H1 (cell line): Measurements from ENCODE around the gene FGR. TPM values are rescaled to one million over a fixed set of nuclear protein-coding genes. Genes with fewer than 3 reads are reported as not detected.

Experiments
- CTCF ChIA-PET: fragments of 300-600 bp; sonication (Branson Sonifier 250); formaldehyde crosslinking; loops from one replicate; lab custom pipeline; 2021; ENCODE audit not compliant: partially characterized antibody; lab: Charles Lee
- POLR2A ChIA-PET: fragments of 300-600 bp; sonication (Branson Sonifier 250); formaldehyde crosslinking; loops from one replicate; lab custom pipeline; 2021; ENCODE audit warnings: inconsistent platforms; ENCODE audit not compliant: partially characterized antibody; lab: Charles Lee
- DNase-seq, 2 experiments: peaks; one replicate each; pipeline versions ENCODE4 v3.0.0 to v3.0.0-alpha.2; 2010 to 2022; ENCODE audit warnings: low spot score in 2 of 2, low read depth in 1 of 2, mixed read lengths in 1 of 2
- FAIRE-seq: peaks from 2 replicates; lab custom pipeline; 2011; peaks lifted over from hg19 to GRCh38; lab: Jason Lieb, UNC
- H2AFZ ChIP-seq: 2 replicates; pipeline ENCODE4 v1.8.1; 2012; ENCODE audit warnings: low read length, inconsistent platforms
- H2AK5ac ChIP-seq: 2 replicates; pipeline ENCODE4 v1.6.1; 2013; ENCODE audit warnings: low read depth, low read length
- H2BK120ac ChIP-seq: replicated peaks from 2 replicates; pipeline ENCODE3; 2013; ENCODE audit warnings: low read depth, low read length, inconsistent platforms
- H2BK12ac ChIP-seq: 2 replicates; pipeline ENCODE4 v1.6.1; 2013; ENCODE audit warnings: low read depth, low read length
- H2BK15ac ChIP-seq: 2 replicates; pipeline ENCODE4 v1.6.1; 2013; ENCODE audit warnings: low read length
- H2BK20ac ChIP-seq: 2 replicates; pipeline ENCODE4 v1.6.1; 2013; ENCODE audit warnings: low read length
- H2BK5ac ChIP-seq: 2 replicates; pipeline ENCODE4 v1.6.1; 2013; ENCODE audit warnings: low read depth, low read length
- H3K14ac ChIP-seq: 2 replicates; pipeline ENCODE4 v1.6.1; 2013; ENCODE audit warnings: inconsistent platforms; ENCODE audit not compliant: insufficient read length
- H3K18ac ChIP-seq: 2 replicates; pipeline ENCODE4 v1.6.1; 2013; ENCODE audit warnings: low read length; ENCODE audit errors: extremely low read depth
- H3K23ac ChIP-seq: 2 replicates; pipeline ENCODE4 v1.6.1; 2013; ENCODE audit warnings: inconsistent platforms; ENCODE audit not compliant: insufficient read length
- H3K23me2 ChIP-seq: 2 replicates; pipeline ENCODE4 v1.6.1; 2013; ENCODE audit warnings: low read depth, low read length
- H3K27ac ChIP-seq: 2 replicates; pipeline ENCODE4 v1.6.1; 2011; ENCODE audit warnings: low read depth, low read length, inconsistent platforms
- H3K27me3 ChIP-seq, 4 experiments: replicated peaks in 1 of 4; 1 replicate in 1 of 4; 2 replicates in 3 of 4; pipeline versions ENCODE4 v1.6.1 to v1.8.1; 2011 to 2013; ENCODE audit warnings: low read length in 3 of 4, mild to moderate bottlenecking in 3 of 4, inconsistent platforms in 2 of 4, mixed read lengths in 2 of 4, moderate library complexity in 1 of 4; ENCODE audit not compliant: control insufficient read depth in 3 of 4, insufficient read depth in 3 of 4; ENCODE audit errors: extremely low read depth in 1 of 4
- H3K36me3 ChIP-seq, 4 experiments: 2 replicates each; pipeline versions ENCODE4 v1.6.1 to v1.8.1; 2011 to 2013; ENCODE audit warnings: mild to moderate bottlenecking in 4 of 4, low read length in 3 of 4, moderate library complexity in 2 of 4, control low read depth in 1 of 4, inconsistent platforms in 1 of 4; ENCODE audit not compliant: insufficient read depth in 4 of 4, control insufficient read depth in 2 of 4
- H3K4ac ChIP-seq: replicated peaks from 2 replicates; pipeline ENCODE3; 2013; ENCODE audit warnings: low read length, low read depth, mixed read lengths, inconsistent platforms; ENCODE audit not compliant: insufficient read length
- H3K4me1 ChIP-seq, 4 experiments: replicated peaks in 1 of 4; 1 replicate in 1 of 4; 2 replicates in 3 of 4; pipeline versions ENCODE4 v1.6.1 to v1.8.1; 2011 to 2013; ENCODE audit warnings: low read length in 3 of 4, inconsistent platforms in 2 of 4, mixed read lengths in 1 of 4; ENCODE audit not compliant: insufficient read depth in 4 of 4, control insufficient read depth in 3 of 4
- H3K4me2 ChIP-seq, 2 experiments: 2 replicates each; pipeline versions ENCODE4 v1.6.1 to v1.8.1; 2011 to 2013; ENCODE audit warnings: low read depth in 2 of 2, low read length in 2 of 2, control low read depth in 1 of 2, inconsistent platforms in 1 of 2, mild to moderate bottlenecking in 1 of 2; ENCODE audit not compliant: insufficient read depth in 1 of 2
- H3K4me3 ChIP-seq, 4 experiments: fragments of 200-600, 300-600 bp in 1 of 4; sonication (generic), shearing (Covaris generic), sonication (Bioruptor Twin) in 1 of 4; 2 replicates each; pipeline versions ENCODE4 v1.5.1 to v1.8.1; 2011 to 2016; ENCODE audit warnings: low read length in 4 of 4, low read depth in 3 of 4, control low read depth in 2 of 4, inconsistent platforms in 2 of 4, mild to moderate bottlenecking in 2 of 4, mixed read lengths in 1 of 4, moderate library complexity in 1 of 4; ENCODE audit not compliant: insufficient read depth in 2 of 4; ENCODE audit errors: extremely low read depth in 1 of 4
- H3K56ac ChIP-seq: replicated peaks from 2 replicates; pipeline ENCODE3; 2013; ENCODE audit warnings: low read depth, mild to moderate bottlenecking, mixed read lengths, low read length, inconsistent platforms; ENCODE audit not compliant: insufficient read length
- H3K79me1 ChIP-seq: 2 replicates; pipeline ENCODE4 v1.6.1; 2013; ENCODE audit warnings: low read depth, low read length, control low read depth
- H3K79me2 ChIP-seq, 2 experiments: 2 replicates each; pipeline versions ENCODE4 v1.6.1 to v1.8.1; 2012 to 2013; ENCODE audit warnings: low read length in 2 of 2, mild to moderate bottlenecking in 2 of 2, inconsistent platforms in 1 of 2; ENCODE audit not compliant: insufficient read depth in 2 of 2, control insufficient read depth in 1 of 2
- H3K9ac ChIP-seq, 4 experiments: replicated peaks in 1 of 4; 1 replicate in 1 of 4; 2 replicates in 3 of 4; pipeline versions ENCODE4 v1.6.1 to v1.8.1; 2011 to 2013; ENCODE audit warnings: low read depth in 3 of 4, low read length in 3 of 4, control low read depth in 2 of 4, mild to moderate bottlenecking in 2 of 4, moderate library complexity in 2 of 4, inconsistent platforms in 1 of 4; ENCODE audit errors: extremely low read depth in 1 of 4
- H3K9me3 ChIP-seq, 2 experiments: 2 replicates each; pipeline versions ENCODE4 v1.6.1 to v1.8.1; 2012 to 2013; ENCODE audit warnings: mild to moderate bottlenecking in 2 of 2, moderate library complexity in 2 of 2, control low read depth in 1 of 2, inconsistent platforms in 1 of 2, low read depth in 1 of 2, low read length in 1 of 2, mixed read lengths in 1 of 2; ENCODE audit not compliant: insufficient read depth in 2 of 2
- H4K20me1 ChIP-seq, 2 experiments: replicated peaks in 1 of 2; 2 replicates each; pipeline versions ENCODE3 to v1.8.1; 2011 to 2013; ENCODE audit warnings: inconsistent platforms in 2 of 2, low read length in 2 of 2, mild to moderate bottlenecking in 1 of 2; ENCODE audit not compliant: insufficient read depth in 2 of 2, control insufficient read depth in 1 of 2
- H4K5ac ChIP-seq: 2 replicates; pipeline ENCODE4 v1.6.1; 2013; ENCODE audit warnings: low read length, low read depth, mixed read lengths, inconsistent platforms; ENCODE audit not compliant: insufficient read length
- H4K8ac ChIP-seq: 2 replicates; pipeline ENCODE4 v1.8.0; 2013; ENCODE audit warnings: mild to moderate bottlenecking, moderate library complexity, low read length, inconsistent platforms; ENCODE audit not compliant: insufficient read depth; ENCODE audit errors: extremely low read depth
- H4K91ac ChIP-seq: replicated peaks from 2 replicates; pipeline ENCODE3; 2013; ENCODE audit warnings: low read length, mixed read lengths, inconsistent platforms; ENCODE audit not compliant: insufficient read length
- E2F6 ChIP-seq: IDR thresholded peaks from 2 replicates; pipeline ENCODE4 v1.6.1; 2012; ENCODE audit warnings: inconsistent platforms
- HDAC6 ChIP-seq: IDR thresholded peaks from one replicate; pipeline ENCODE4 v1.7.1; 2012; ENCODE audit warnings: low read depth, mild to moderate bottlenecking, inconsistent platforms, low read length, moderate library complexity
- RAD21 ChIP-seq, 2 experiments: IDR thresholded peaks in 1 of 2; conservative IDR thresholded peaks in 1 of 2; 2 replicates each; pipeline ENCODE4 v1.6.1; 2011; ENCODE audit warnings: low read depth in 2 of 2, low read length in 2 of 2, improper control_type of control experiment in 1 of 2, inconsistent platforms in 1 of 2, mild to moderate bottlenecking in 1 of 2, moderate library complexity in 1 of 2
- SP1 ChIP-seq: IDR thresholded peaks from 2 replicates; pipeline ENCODE4 v1.6.1; 2011; ENCODE audit warnings: low read depth, low read length
- SP4 ChIP-seq: IDR thresholded peaks from 2 replicates; pipeline ENCODE4 v1.6.1; 2012; ENCODE audit warnings: low read length, inconsistent platforms
- SRF ChIP-seq: IDR thresholded peaks from 2 replicates; pipeline ENCODE4 v1.6.1; 2011; ENCODE audit warnings: mild to moderate bottlenecking, low read depth, low read length, moderate library complexity
- SUZ12 ChIP-seq: fragments of 200-600 bp; sonication (generic); IDR thresholded peaks from 2 replicates; pipeline ENCODE4 v1.6.1; 2012; ENCODE audit warnings: mild to moderate bottlenecking, inconsistent platforms, low read length, moderate library complexity, mixed read lengths
- TCF12 ChIP-seq: IDR thresholded peaks from 2 replicates; pipeline ENCODE4 v1.6.1; 2011; ENCODE audit warnings: low read depth, mild to moderate bottlenecking, low read length
- WGBS, 2 experiments: shearing (Covaris generic) in 1 of 2; methylation state at CpG; one replicate each; pipeline versions ENCODE4 v1.1.6 to v1.1.7; 2013 to 2015; ENCODE audit warnings: low lambda C conversion rate in 2 of 2, mixed read lengths in 2 of 2, inconsistent platforms in 1 of 2, low coverage in 1 of 2, missing lambda C conversion rate in 1 of 2; ENCODE audit not compliant: insufficient replicate concordance in 2 of 2, insufficient coverage in 1 of 2, insufficient read length in 1 of 2; ENCODE audit errors: extremely low coverage in 1 of 2, missing lambda C conversion rate in 1 of 2; 5-methylcytosine and 5-hydroxymethylcytosine counted together
- polyA plus RNA-seq, 7 experiments: library from polyadenylated mRNA; depleted of rRNA in 3 of 7; stranded (reverse) in 5 of 7; unstranded in 2 of 7; fragments of >200 nt in 5 of 7; fragments of 200-250 nt in 2 of 7; gene quantifications; 1 replicate in 5 of 7; 2 replicates in 1 of 7; 4 replicates in 1 of 7; pipeline versions ENCODE4 v1.2.1 to v1.2.3, GENCODE V29; 2011 to 2013; ENCODE audit warnings: missing spikeins in 2 of 7, mixed read lengths in 2 of 7
- total RNA-seq: library from RNA; stranded (reverse); fragmentation: NEBNext Ultra II Directional; extraction: Animal tissue kit (Norgen Biotek cat#: 25700); gene quantifications from 2 replicates; pipeline ENCODE4 v1.2.1, GENCODE V29; 2021

FGR gene
- total and polyA plus RNA-seq, 2 of the 8 experiments (the other 6 are each of a cell fraction or from before 2014, with no cell fraction given): 0.22 to 0.95 TPM

GRCh38 chr1:27609210-27609555 is 25.8 kb downstream of the FGR start:
- CTCF ChIA-PET: interaction anchor here (0.5 to 37.8 kb wide), 30 partner anchors 9 to 1930 kb away, joined by 3 to 1807 read pairs (median 8); partner anchors contain the start of genes CD164L2 and IFI6
- peak overlapping the region; percentile 91; the same call in 1 of the 2 replicates for H2BK12ac ChIP-seq
- 83% methylated on average over 3 of the region's 3 CpGs; no CpG with 5 or more reads in 1 of the 2 experiments for WGBS, 2 experiments
- H3K4me2 ChIP-seq: no peak overlapping the region
- H2BK120ac ChIP-seq: no peak overlapping the region
- H3K27ac ChIP-seq: no peak overlapping the region
- H3K18ac ChIP-seq: no peak overlapping the region
- H2BK5ac ChIP-seq: no peak overlapping the region
- H3K4me1 ChIP-seq: peaks cover 15 to 35% (median 22%) of the 10 kb centered on the region in 4 experiments
- no peak overlapping the region for H3K9ac ChIP-seq
- no peak overlapping the region for H3K4me3 ChIP-seq
- H3K36me3 ChIP-seq: no peaks in the 10 kb centered on the region
- H3K23me2 ChIP-seq: peaks cover 3% of the 10 kb centered on the region
- no peaks in the 10 kb centered on the region for H3K27me3 ChIP-seq
- peak overlapping the region; percentile 98; the same call in 1 of the 2 replicates for H2BK15ac ChIP-seq
- no peak overlapping the region for H2BK20ac ChIP-seq
- no peak overlapping the region for H2AK5ac ChIP-seq
- no peak overlapping the region for H4K8ac ChIP-seq
- FAIRE-seq (no peak), DNase-seq (no peak)
- H3K9me3 ChIP-seq: no peaks in the 10 kb centered on the region
- H4K5ac ChIP-seq: no peak overlapping the region
- peak overlapping the region; percentile 12 for H4K91ac ChIP-seq
- H2AFZ ChIP-seq: no peak overlapping the region
- H3K56ac ChIP-seq: no peak overlapping the region
- H4K20me1 ChIP-seq: no peaks in the 10 kb centered on the region
- no peak overlapping the region for H3K14ac ChIP-seq
- no peaks in the 10 kb centered on the region for H3K79me2 ChIP-seq
- H3K79me1 ChIP-seq: no peaks in the 10 kb centered on the region
- no peak overlapping the region for H3K23ac ChIP-seq
- TF ChIP-seq SRF (no peak), SUZ12 (no peak), HDAC6 (no peak), TCF12 (no peak), RAD21 (IDR thresholded peaks at IDR 0.05 in 1 of 2, conservative IDR thresholded peaks at IDR 0.05 in 1 of 2; ENCODE audit: low read depth in 2 of 2, low read length in 2 of 2) (no peak), SP4 (no peak), E2F6 (no peak), SP1 (no peak)
- TF ChIP-seq, all 59 proteins: peak for 0
- H3K4ac ChIP-seq: no peak overlapping the region
- POLR2A ChIA-PET: interaction anchor here (0.9 to 6.4 kb wide), 2 partner anchors 37 to 42 kb away, joined by 3 to 97 read pairs; no protein-coding TSS in a partner anchor
